Stimulated activated CD4-positive, alpha-beta T cell treated with anti-CD3 and anti-CD28 coated beads, Interleukin-15, amount 100 ng/mL, for 24 hours (primary cell): Measurements from ENCODE around the gene IFNA6.
"Not testable (repeated sequence)": the region's sequence is repeated elsewhere in the genome, so short reads cannot be mapped to it uniquely, and the experiment has no call there.

Experiments
- DNase-seq: peaks from one replicate; pipeline ENCODE4 v3.0.0-alpha.2; 2020

IFNA6 gene

DNA sequence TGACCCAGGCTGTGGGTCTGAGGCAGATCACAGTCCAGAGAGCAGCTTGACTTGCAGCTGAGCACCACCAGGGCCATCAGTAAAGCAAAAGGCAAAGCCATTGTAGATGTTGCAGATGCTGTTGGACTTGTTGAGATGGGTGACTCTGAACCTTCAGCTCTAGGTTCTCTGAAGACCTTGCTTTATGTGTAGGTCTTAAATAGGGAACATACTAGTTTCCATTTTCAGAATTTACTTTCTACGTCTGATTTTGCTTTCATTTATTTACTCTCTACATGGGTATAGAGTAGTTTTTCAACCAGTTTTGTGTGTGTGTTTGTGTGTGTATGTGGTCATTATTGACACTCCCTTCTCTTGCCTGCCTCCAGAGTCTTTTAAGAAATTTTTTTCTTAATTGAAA, at the start of gene IFNA6:
Gene IFNA6 (minus strand): TSS at position 101 of the 400 bp plus-strand sequence. CDS start 0 bp downstream, at position 101.
- no peak for DNase-seq

DNA sequence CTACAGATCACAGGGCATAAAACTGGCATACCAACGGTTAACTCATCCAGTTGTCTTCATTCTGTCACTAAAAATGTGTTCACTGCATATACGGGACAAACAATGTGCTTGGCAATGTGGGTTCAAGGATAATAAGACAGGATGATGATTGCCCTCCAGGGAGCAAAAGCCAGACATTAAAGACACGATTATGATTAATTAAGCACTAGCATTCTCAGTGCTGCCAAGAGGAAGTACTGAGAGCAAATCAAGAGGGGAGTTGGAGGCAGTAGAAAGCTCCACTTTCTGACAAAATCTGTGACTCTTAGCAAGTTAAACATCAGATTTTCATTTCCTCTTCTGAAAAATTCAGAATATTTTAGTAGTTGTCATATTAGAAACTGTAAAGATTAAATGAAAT, 49.3 kb upstream of the IFNA6 start:
- no peak for DNase-seq

DNA sequence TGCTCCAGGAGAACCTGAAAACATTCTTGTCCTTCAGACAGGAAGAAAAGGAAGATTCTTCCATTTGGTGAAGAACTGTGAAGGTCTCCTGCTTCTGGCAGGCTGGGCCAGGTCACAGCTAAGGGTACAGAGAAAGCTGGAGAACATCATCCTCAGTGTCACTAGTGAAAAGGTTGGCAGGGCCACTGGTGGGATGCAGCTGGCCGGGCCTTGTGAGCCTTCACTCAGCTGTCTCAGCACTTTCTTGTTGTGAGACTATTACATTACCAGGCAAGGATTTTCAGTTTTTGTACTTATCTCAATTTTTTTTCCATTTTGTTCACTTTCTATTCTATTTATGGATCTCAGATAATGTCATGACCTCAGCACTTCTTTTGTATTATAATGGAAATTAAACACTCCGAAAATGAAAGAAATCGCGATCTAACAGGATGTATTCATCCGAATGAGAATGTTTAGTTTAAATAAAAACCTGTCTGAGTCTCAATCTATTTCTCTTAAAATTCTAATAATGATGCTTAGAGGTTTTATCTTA, 48.3 kb upstream of the IFNA6 start:
- DNase-seq, result no peak

DNA sequence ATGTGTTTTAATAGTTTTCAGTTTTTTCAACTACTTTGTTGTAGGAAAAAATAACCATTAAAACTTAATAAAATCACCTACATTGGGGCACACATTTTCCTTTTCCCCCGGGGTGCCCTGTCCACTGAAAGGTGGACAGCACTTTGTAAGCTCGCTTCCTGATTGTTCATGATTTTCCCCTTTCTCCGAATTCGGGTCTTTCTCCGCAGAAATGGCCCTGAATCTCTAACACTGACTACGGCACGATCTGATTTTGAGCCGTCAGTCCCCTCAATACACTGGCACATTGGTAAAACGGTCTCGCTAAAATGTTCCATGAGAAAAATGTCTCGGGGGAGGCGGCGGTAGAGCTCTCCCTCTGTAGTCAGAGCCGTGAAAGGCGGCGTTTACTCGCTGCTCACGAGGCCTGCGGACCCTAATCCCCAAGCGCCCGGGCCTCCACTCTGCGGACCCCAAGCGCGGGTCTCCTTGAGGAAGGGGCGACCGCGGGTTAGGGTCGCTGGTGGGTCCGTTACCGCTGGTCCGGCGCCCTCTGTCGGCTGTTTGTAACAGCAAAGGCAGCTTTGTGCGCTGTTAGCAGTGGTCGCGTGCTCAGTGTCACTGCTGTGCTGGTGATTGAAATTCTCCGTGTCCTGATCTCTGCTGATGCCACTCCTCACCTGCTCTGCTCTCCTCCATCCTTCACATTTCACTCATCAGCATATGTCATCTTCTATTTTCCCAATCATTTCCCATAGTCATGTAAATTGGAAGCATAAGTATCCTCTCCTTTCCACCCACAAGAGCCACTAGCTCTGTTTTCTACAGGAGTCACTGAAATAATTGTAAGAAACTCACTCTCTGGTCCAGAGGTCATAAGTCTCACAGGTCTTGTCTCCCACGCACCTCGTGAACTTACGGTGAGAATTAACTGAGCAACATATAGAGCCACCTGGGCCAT, 45.4 kb upstream of the IFNA6 start:
- peak; percentile 74 for DNase-seq

DNA sequence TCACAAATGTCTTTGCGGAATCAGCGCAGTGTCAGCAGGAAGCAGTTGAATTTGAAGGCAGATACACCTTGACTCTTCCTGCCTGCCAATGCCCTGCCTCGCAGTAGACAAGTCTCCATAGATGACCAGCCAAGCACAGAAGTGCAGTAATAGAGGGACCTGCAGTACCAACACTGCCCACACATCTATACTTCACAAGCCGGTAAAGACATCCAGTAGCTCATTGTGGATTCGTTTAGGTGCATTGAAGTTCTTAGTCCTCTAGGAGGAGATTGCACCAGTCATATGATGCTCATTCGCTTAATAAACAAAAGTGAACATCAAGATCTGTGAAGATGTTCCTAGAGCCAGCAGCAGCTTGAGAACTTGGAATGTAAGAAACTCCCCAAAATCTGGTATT, 41.6 kb upstream of the IFNA6 start:
- no peak for DNase-seq

DNA sequence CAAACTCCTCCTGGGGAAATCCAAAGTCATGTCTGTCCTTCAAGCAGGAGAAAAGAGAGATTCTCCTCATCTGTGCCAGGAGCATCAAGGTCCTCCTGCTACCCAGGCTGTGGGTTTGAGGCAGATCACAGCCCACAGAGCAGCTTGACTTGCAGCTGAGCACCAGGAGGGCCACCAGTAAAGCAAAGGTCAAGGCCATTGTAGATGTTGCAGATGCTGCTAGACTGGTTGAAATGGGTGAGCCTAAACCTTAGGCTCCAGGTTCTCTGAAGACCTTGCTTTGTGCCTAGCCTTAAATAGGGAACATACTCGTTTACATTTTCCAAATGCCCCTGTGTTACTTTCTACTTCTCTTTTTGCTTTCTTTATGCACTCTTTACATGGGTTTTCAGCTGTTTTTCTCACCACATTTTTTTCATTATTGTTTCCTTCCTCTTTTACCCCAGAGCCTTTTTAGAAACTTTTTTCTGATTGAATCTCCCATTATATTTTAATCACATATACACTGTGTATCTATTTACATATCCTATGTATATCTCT, 34.5 kb upstream of the IFNA6 start, which contains the start of gene IFNA2:
Gene IFNA2 (minus strand): TSS at position 268 of the 540 bp plus-strand sequence. CDS start 69 bp downstream, at position 199.
- no peak for DNase-seq

DNA sequence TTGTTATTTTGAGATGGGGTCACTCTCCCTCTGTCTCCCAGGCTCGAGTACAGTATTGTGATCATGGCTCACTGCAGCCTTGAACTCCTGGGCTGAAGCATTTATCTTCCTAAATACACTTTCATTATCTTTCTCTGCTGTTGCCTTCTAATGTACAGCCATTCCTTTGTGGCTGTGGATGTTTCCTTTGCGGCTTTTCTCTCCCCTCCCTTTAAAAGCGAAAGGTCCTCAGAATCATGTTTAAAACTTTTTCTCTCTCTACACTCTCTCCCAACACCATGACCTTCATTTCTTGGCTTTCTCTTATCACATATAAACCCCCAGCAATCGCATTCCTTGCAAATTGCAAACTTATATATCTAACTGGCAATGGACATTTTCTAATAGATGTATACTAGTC, 32.9 kb upstream of the IFNA6 start:
- DNase-seq, result no peak

DNA sequence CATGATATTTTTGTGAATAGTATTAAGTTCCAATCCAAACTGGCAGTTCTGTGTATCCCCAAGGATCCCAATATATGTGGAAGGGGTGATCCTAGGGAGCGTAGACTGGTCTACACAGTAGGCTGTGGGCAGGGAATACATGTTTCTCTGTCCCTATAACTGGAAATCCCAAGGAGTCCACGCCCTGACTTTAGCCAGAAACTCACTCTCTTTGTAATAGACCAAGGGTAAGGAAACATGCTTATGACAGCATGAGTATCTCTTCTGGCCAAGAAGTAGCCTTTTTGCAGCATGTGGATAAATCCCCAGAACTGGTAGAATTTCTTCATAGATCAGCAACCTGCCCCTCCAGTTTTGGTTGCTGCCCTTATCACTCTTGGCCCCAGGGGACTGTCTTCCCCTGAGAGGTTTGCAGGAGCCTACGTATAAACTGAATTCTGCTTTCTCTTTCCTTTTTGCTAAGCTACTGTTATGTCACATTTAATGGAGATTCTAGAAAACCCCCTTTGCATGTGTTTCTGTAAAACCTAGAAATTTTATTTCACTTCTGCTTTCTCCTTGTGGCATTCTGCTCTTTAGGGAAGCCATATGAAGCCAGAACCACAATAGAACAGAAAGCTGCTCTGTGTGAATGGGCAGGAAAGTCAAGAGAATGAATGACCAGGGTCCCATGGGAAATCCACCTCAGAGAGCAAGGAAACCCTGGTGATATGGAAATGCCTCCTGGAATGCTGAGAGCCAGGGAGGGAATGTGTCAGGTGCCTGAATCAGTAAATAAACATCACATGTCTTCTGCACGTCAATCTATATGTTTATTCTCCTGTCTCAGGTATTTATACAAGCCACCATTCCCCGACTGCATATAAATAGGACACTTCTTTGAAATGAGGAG, 31.0 kb upstream of the IFNA6 start:
- DNase-seq, result no peak

DNA sequence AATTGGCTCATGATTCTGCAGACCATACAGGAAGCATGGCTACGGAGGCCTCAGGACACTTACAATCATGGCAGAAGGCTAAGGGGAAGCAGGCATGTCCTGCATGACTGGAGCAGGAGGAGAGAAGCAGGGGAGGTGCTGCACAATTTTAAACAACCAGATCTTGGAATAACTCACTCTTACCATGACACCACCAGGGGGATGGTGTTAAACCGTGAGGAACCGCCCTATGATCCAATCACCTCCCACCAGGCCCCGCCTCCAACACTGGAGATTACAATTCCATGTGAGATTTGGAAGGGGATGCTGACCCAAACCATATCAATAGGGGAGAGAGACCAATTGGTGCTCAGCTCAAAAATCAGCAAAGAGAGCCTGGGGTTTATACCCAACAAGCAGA, 20.8 kb upstream of the IFNA6 start:
- DNase-seq, result not testable (repeated sequence)

DNA sequence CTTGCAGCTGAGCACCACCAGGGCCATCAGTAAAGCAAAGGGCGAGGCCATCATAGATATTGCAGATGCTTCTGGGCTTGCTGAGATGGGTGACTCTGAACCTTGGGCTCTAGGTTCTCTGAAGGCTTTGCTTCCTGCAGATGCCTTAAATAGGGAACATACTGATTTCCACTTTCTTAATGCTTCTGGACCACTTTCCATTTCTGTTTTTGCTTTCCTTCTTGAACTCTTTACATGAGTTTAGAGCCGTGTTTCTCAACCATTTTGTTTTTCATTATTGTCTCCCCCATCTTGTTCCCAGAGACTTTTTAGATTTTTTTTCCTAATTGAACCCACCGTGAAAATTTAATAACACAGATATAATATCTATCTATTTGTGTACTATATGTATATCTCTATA, 17.3 kb upstream of the IFNA6 start, which contains the start of gene IFNA13:
Gene IFNA13 (minus strand): TSS at position 101 of the 400 bp plus-strand sequence. CDS start 47 bp downstream, at position 54.
- DNase-seq, result no peak

DNA sequence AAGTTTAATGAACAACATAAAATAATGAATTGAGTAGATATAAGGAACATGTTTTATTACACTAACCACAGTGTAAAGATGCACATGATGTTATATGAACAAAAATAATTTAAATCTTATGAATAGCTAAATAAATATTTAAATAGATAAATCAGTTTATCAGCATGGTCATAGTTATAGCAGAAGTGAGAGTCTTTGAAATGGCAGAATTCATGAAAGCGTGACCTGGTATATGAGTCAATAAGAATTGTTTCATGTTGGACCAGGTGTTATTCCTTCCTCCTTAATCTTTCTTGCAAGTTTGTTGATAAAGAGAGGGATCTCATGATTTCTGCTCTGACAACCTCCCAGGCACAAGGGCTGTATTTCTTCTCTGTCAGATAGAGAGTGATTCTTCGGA, 16.5 kb upstream of the IFNA6 start:
- DNase-seq, result not testable (repeated sequence)

DNA sequence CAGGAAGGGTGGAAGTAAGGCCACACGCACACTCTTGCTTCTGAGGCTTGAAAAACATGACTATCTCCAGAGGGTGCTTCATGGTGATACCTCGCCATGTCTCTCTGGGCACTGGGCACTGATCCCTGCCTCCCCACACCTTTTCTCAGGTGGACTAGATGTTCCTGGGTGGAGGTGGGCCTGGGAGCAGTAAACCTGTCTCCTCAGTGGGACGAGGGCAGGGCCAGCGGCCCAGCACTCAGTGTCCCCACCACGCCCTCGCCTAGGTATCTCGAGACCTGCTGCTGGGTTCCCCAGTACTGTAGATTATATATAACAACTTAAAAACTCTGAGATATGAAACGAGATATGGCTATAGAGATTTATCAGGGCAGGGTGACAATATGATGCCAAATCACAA, 11.6 kb upstream of the IFNA6 start:
- DNase-seq, result no peak

DNA sequence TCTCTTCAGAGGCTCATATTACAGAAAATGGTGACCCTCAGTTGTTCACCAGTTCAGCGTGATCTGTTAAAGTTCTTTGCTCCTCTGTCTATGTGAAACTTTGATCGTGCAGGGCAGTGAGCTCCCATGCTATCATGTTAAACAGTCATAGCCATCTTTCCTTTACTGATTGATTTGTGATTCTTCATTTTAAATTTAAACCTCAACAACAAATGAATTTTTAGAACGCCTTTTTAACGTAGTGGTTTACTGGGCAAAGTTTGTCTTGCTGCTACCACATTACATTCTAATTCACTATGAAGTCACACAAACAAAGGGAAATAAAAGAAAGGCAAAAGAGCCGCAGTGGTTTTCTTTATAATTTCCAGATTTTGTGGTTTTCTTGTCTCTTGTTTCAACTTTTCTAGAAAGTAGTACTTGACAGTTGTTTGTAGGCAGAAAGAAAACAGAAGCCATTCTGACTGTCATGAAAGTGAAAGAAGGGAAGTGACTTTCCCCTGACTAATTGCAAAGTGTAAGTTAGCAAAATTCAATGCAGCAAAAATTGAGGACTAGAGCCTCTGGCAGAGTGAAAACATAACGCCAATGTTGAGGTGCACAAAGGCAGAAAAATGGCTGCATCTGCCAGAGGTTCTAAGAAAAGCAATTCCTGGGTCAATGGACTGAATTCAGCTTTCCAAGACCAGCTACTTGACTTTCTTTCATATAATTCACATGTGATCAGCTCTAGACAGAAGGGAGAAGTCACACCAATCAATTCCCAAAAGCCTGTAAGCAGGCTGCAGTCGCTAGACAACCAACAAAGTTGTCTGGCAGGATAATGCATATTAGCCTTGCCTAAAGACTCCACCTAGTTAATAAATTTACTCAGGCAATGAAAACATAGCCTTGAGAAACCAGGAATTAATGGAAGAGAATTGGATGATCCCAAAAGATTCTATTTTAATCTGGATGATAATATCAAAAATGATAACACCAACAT, 7.1 kb upstream of the IFNA6 start:
- peak; percentile 15 for DNase-seq

DNA sequence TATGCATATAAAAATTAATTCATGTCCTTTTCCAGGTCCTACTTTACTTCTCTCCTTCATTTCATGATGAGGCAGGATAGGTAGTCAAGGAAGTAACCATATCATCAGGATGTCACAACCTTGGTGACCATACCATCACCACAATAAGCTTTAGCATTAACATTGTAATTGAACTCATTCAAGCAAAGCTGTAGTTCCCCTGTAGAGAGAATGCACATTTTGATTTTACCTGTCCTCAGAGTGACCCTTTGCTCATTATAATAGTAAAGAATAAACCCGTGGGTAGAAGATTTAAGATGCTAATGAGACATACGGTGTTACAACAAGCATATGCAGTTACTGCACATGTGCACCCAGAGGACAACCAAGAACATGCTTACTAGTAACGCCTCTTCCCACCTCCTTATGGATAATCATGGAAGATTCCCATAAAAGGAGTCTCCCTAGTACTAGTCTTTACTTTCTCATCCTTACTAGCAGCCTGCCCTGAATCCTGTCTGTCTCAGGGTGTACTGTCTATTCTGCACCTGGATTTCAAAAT, 2.2 kb downstream of the IFNA6 start:
- DNase-seq, result no peak

DNA sequence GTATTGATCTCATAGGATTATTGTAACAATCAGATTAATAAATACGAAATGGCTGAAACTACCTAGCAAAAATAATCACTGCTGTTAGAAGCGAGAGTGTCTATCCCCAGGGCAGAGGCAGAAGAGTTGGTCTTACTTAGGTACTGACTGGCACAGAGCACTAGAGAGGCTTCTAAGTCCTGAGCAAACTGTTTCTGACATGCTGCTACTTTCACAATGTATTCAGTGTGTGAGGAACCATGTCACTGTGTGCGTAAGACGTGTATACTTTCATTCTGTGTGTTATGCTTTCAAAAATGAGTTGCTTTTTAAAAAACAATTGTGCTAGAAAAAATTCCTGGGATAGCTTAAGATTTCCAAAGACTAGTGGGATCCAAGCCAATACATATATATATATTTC, 10.0 kb downstream of the IFNA6 start:
- no peak for DNase-seq

DNA sequence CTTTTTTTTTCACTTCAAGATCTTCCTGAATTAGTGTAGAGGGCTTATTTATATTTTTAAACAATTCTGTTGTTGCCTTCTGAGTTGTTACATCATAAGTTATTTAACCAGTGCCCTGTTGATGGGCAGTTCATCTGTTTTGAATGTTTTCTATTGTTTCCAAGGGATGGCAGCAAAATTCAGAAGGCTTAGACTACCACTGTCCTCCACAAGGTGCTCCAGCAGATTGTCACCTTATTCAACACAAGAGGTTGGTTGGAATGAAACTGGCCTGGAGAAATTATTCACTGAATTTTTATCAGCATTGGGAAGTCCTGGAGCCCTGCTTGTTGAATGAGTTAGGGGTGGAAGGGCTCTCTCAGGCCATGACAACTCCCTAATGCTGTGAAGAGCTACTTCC, 14.2 kb downstream of the IFNA6 start:
- no peak for DNase-seq

DNA sequence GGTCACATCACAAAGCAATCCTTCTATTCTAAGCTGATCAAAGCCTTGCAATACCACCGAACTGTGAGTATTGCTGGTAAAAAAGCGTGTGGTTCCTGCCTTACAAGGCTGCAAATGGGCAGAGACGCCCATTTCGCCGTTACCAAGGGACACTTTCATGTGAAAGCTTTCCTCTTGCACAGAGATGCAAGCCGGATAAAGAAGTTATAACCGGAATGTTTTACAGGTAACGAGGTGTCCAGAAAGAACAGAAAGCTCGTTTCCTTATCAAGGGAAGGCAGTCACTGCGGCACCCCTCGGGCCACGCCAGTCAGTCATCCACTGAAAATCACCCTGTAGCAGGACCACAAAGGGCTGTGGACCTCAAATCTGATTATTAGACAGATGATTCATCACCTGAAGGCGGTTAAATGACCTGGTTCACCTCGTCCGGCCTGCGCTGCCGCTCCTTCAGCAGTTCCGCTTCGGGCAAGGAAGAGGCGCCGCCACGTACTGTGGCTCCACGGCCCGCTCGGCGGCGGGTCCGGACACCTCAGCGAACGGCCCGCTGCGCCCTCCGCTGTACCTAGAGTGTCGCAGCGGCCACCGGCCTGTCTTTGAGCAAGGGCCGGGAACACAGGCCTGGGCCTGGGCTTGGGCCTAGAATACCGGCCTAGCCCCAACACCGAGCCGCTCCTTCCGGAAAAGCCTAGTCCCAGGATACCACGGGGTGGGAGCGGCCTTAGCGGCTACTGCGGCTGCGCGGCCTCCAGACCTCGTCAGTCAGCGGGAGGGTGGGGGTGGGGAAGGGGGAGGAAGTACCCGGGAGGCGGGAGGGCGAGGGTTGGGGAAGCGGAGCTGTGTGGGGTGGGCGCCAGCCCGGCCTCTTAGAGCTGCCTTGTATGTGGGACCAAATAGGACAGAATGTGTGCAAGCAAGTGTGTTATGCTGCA, 15.7 kb downstream of the IFNA6 start, which contains the start of gene KLHL9:
Gene KLHL9 (minus strand): TSS at position 704 of the 932 bp plus-strand sequence. CDS start 545 bp downstream, at position 159.
- DNase-seq, result peak; percentile 93

DNA sequence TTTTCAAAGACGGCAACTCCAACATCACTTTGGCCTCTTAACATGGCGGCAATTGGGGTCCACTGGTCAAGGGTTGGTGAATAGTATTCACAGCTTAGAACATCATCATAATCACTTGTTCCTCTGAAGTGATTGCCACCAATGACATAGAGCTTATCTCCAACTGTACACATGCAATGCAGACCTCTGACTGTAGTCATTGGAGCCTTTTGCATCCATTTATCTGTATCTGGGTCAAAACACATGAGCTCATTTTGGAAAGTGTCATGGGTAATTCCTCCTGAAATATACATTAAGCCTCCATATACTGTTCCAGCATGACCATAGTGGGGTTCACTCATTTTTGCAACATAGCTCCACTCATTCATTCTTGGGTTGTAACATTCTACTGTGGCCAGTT, 17.5 kb downstream of the IFNA6 start:
- DNase-seq, result no peak

DNA sequence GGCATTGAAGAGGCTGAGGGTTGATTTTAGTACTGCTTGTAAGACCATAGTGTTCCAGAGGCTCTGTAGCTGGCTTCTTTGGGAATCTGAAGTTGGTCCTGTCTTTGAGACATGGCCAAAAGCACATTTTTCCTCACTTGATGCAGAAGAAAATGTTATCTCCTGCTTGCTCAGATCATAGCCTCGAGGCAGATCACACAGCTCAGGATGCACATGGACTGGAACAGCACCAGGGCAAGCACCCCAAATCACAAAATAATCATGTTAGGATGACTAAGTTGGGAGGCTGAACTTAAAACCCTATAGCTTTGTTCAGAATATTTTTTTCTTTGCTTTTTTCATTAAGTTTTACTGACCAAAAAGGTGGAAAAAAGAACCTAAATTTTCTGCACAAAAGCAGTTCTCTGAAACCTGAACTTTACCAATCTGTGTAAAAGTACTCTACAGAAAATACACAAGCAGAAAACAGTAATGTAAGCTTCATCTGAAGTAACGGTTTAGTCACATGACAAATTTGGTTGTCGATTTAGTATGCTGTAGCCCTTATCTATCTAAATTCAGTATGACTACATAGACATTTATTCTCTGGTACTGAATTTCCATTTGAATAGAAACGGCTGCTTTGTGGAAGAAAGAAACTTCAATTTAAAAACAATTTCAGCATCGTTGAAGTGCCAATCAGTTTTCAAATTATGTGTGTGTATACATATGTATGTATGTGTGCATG, 18.8 kb downstream of the IFNA6 start:
- no peak for DNase-seq
